HepG2 (cell line): ENCODE results near the gene ITCH. TPM values are rescaled to one million over a fixed set of nuclear protein-coding genes. Genes with fewer than 3 reads are reported as not detected.

Experiments
- ATAC-seq: fragments of 200-7000 bp; cut with Tn5 transposase; 3 replicates; pipeline ENCODE4 v1.9.1; 2020; ENCODE audit warnings: mild to moderate bottlenecking, moderate library complexity
- BruUV-seq: library from RNA; stranded (reverse); fragments of 400-500 nt; replicated peaks from 2 replicates; lab custom pipeline; 2021; lab: Mats Ljungman, UMichigan
- CTCF ChIA-PET: fragments of 300-600 bp; formaldehyde crosslinking; extraction: SDS; loops from one replicate; lab custom pipeline; 2021; ENCODE audit warnings: low total read pairs, inconsistent platforms, low intra/inter-chr PET ratio; lab: Yijun Ruan, JAX
- POLR2A ChIA-PET: fragments of 350-600 bp; sonication (Branson Sonifier 250); formaldehyde crosslinking; loops from one replicate; lab custom pipeline; 2020; ENCODE audit warnings: antibody characterized with exemption, inconsistent platforms; lab: Yijun Ruan, JAX
- DNase-seq: peaks from one replicate; pipeline ENCODE4 v3.0.0-alpha.2; 2015; ENCODE audit warnings: low spot score
- FAIRE-seq: peaks from 3 replicates; lab custom pipeline; 2011; peaks lifted over from hg19 to GRCh38; lab: Jason Lieb, UNC
- H2AFZ ChIP-seq: one replicate; pipeline ENCODE4 v1.6.1; 2011; ENCODE audit warnings: low read length, inconsistent platforms
- H3K27ac ChIP-seq: fragments of 300-600 bp; 3 replicates; pipeline ENCODE4 v1.8.0; 2011; ENCODE audit warnings: mixed run types, mild to moderate bottlenecking, mixed read lengths, low read length, inconsistent platforms; ENCODE audit not compliant: insufficient read depth; ENCODE audit errors: extremely low read length
- H3K27me3 ChIP-seq, 2 experiments: fragments of 200-600 bp in 1 of 2; 2 replicates in 1 of 2; 3 replicates in 1 of 2; pipeline versions ENCODE4 v1.6.0 to v1.8.0; 2011; ENCODE audit warnings: low read length in 2 of 2, mild to moderate bottlenecking in 2 of 2, moderate library complexity in 2 of 2, inconsistent platforms in 1 of 2; ENCODE audit not compliant: insufficient read depth in 2 of 2, control insufficient read depth in 1 of 2
- H3K36me3 ChIP-seq, 2 experiments: fragments of 200-600 bp in 1 of 2; replicated peaks in 1 of 2; 2 replicates in 1 of 2; 3 replicates in 1 of 2; pipeline versions ENCODE4 v1.5.1 to v1.8.0; 2011; ENCODE audit warnings: low read length in 2 of 2, inconsistent platforms in 1 of 2; ENCODE audit not compliant: insufficient read depth in 2 of 2, control insufficient read depth in 1 of 2
- H3K4me1 ChIP-seq: 2 replicates; pipeline ENCODE4 v1.5.1; 2012; ENCODE audit warnings: low read length, inconsistent platforms; ENCODE audit not compliant: insufficient read depth
- H3K4me2 ChIP-seq: 2 replicates; pipeline ENCODE4 v1.6.0; 2011; ENCODE audit warnings: low read depth, low read length, inconsistent platforms
- H3K4me3 ChIP-seq, 3 experiments: fragments of 200-600 bp in 1 of 3; sonication (generic), shearing (Covaris generic) in 1 of 3; replicated peaks in 1 of 3; 2 replicates each; pipeline ENCODE4 v1.5.1; 2011 to 2016; ENCODE audit warnings: low read length in 3 of 3, inconsistent platforms in 2 of 3, low read depth in 2 of 3, mild to moderate bottlenecking in 2 of 3, control low read depth in 1 of 3, mixed read lengths in 1 of 3; ENCODE audit not compliant: insufficient read depth in 1 of 3
- H3K79me2 ChIP-seq: one replicate; pipeline ENCODE4 v1.6.1; 2011; ENCODE audit warnings: low read length, inconsistent platforms; ENCODE audit not compliant: insufficient read depth
- H3K9ac ChIP-seq: 2 replicates; pipeline ENCODE4 v1.6.0; 2011; ENCODE audit warnings: mild to moderate bottlenecking, low read depth, low read length, inconsistent platforms; ENCODE audit not compliant: insufficient read depth
- H3K9me3 ChIP-seq: 2 replicates; pipeline ENCODE4 v1.5.1; 2012; ENCODE audit warnings: mild to moderate bottlenecking, low read length
- H4K20me1 ChIP-seq: 2 replicates; pipeline ENCODE4 v1.6.0; 2011; ENCODE audit warnings: inconsistent platforms, mild to moderate bottlenecking, low read length, moderate library complexity; ENCODE audit not compliant: insufficient read depth
- ARID3A ChIP-seq: IDR thresholded peaks from 2 replicates; pipeline ENCODE4 v1.6.1; 2012; ENCODE audit warnings: low read depth, low read length, improper control_type of control experiment
- FUBP1 ChIP-seq: sonication (generic); formaldehyde crosslinking; IDR thresholded peaks from 2 replicates; pipeline ENCODE4 v1.5.1; 2020; ENCODE audit warnings: missing genetic modification reagents, mild to moderate bottlenecking, borderline replicate concordance
- GRHL1 ChIP-seq: sonication (generic); formaldehyde crosslinking; conservative IDR thresholded peaks from 2 replicates; pipeline ENCODE4 v1.8.0; 2022; ENCODE audit warnings: missing genetic modification reagents
- HOXD1 ChIP-seq: sonication (generic); formaldehyde crosslinking; IDR thresholded peaks from 2 replicates; pipeline ENCODE4 v1.5.0; 2020; ENCODE audit warnings: missing genetic modification reagents
- ISX ChIP-seq: sonication (generic); formaldehyde crosslinking; conservative IDR thresholded peaks from 2 replicates; pipeline ENCODE4 v1.5.0; 2020; ENCODE audit warnings: missing genetic modification reagents
- MED13 ChIP-seq: sonication (generic); formaldehyde crosslinking; IDR thresholded peaks from 2 replicates; pipeline ENCODE4 v1.5.0; 2020; ENCODE audit warnings: missing genetic modification reagents
- MIER3 ChIP-seq: IDR thresholded peaks from 2 replicates; pipeline ENCODE4 v1.6.1; 2016; ENCODE audit warnings: missing compliant biosample characterization, borderline replicate concordance
- NAIF1 ChIP-seq: sonication (generic); formaldehyde crosslinking; IDR thresholded peaks from 2 replicates; pipeline ENCODE4 v1.5.0; 2020; ENCODE audit warnings: mild to moderate bottlenecking, missing genetic modification reagents, borderline replicate concordance
- NFE2 ChIP-seq: sonication (generic); formaldehyde crosslinking; IDR thresholded peaks from 2 replicates; pipeline ENCODE4 v1.4.0; 2020; ENCODE audit warnings: missing genetic modification reagents
- POGZ ChIP-seq: sonication (generic); formaldehyde crosslinking; IDR thresholded peaks from 2 replicates; pipeline ENCODE4 v1.4.0; 2020; ENCODE audit warnings: mild to moderate bottlenecking, missing genetic modification reagents
- RBFOX2 ChIP-seq: fragments of 200-400 bp; formaldehyde crosslinking; IDR thresholded peaks from 2 replicates; pipeline ENCODE4 v1.6.1; 2017; ENCODE audit warnings: low read depth, mild to moderate bottlenecking, low read length
- XBP1 ChIP-seq: sonication (generic); formaldehyde crosslinking; IDR thresholded peaks from 2 replicates; pipeline ENCODE4 v1.5.0; 2020; ENCODE audit warnings: missing genetic modification reagents
- ZBTB1 ChIP-seq: sonication (generic); formaldehyde crosslinking; IDR thresholded peaks from 2 replicates; pipeline ENCODE4 v1.4.0; 2020; ENCODE audit warnings: missing genetic modification reagents, borderline replicate concordance
- ZNF446 ChIP-seq: sonication (generic); formaldehyde crosslinking; IDR thresholded peaks from 2 replicates; pipeline ENCODE4 v1.5.0; 2020; ENCODE audit warnings: mild to moderate bottlenecking, missing genetic modification reagents
- ZNF639 ChIP-seq: conservative IDR thresholded peaks from 2 replicates; pipeline ENCODE4 v1.6.1; 2018; ENCODE audit warnings: missing genetic modification reagents
- ZNF75D ChIP-seq: sonication (generic); formaldehyde crosslinking; IDR thresholded peaks from 2 replicates; pipeline ENCODE4 v1.8.1; 2023; ENCODE audit warnings: missing genetic modification reagents, mild to moderate bottlenecking, borderline replicate concordance
- in situ Hi-C: cut with HindIII; loops from 2 replicates; pipeline ENCODE4 v1.10.0; 2017; ENCODE audit warnings: low pct_unique_long_range_greater_than_20kb; ENCODE audit not compliant: extremely low pct_ligation_motif_present
- intact Hi-C: fragments of 100-400 bp; cut with micrococcal nuclease; formaldehyde crosslinking; loops from one replicate; pipeline ENCODE4 v1.10.0; 2022; ENCODE audit not compliant: unreplicated experiment
- polyA plus RNA-seq, 8 experiments: library from polyadenylated mRNA; depleted of rRNA in 3 of 8; stranded (reverse) in 7 of 8; unstranded in 1 of 8; fragments of >200 nt; fragmentation: Illumina TruSeq in 4 of 8; extraction: Trizol in 4 of 8; gene quantifications; 2 replicates each; pipeline versions ENCODE4 v1.2.1 to v1.2.3, GENCODE V29; 2011 to 2016; ENCODE audit warnings: low read depth in 4 of 8, missing spikeins in 1 of 8, mixed read lengths in 1 of 8; ENCODE audit not compliant: insufficient read depth in 1 of 8
- total RNA-seq, 5 experiments: library from RNA; depleted of rRNA; stranded (reverse); fragments of >200 nt; fragmentation: Illumina TruSeq; extraction: Trizol; gene quantifications; 2 replicates each; pipeline ENCODE4 v1.2.3, GENCODE V29; 2016; ENCODE audit warnings: low read depth in 1 of 5
- TF ChIP-seq, protein P1 (sequence below): sonication (generic); formaldehyde crosslinking; IDR thresholded peaks from 2 replicates; pipeline ENCODE4 v1.8.1; 2022; ENCODE audit warnings: mild to moderate bottlenecking, missing genetic modification reagents

ITCH gene
- total and polyA plus RNA-seq, 2 of the 13 experiments (the other 11 are each of a cell fraction or from before 2014, with no cell fraction given), result 20.5 to 112 TPM

- peak overlapping the region; percentile 74 for H3K27ac ChIP-seq
- POLR2A ChIA-PET, result interaction anchor here (1.2 to 1.7 kb wide), 7 partner anchors 8 to 313 kb away, joined by 4 to 12 read pairs (median 5); partner anchors contain the start of genes AHCY, ITCH and NCOA6
- no peak for ATAC-seq
- TF ChIP-seq HOXD1, result no peak
- 0 out of 2 replicates have a peak, but pooled peaks have one; percentile 40 for TF ChIP-seq FUBP1 (CRISPR knock-in tag)
- TF ChIP-seq ARID3A, result 0 out of 2 replicates have a peak, but pooled peaks have one; percentile 12
- TF ChIP-seq ISX, result 0 out of 2 replicates have a peak, but pooled peaks have one; percentile 15
- no peak for TF ChIP-seq NFE2 (CRISPR knock-in tag)
- TF ChIP-seq MED13 (CRISPR knock-in tag), result 0 out of 2 replicates have a peak, but pooled peaks have one; percentile 17
- no peak for TF ChIP-seq ZNF639 (CRISPR knock-in tag)
- no peak for TF ChIP-seq XBP1
- peak; percentile 24; the same call in 1 of the 2 replicates for TF ChIP-seq RBFOX2
- no peak for TF ChIP-seq GRHL1
- TF ChIP-seq NAIF1, result no peak
- TF ChIP-seq, protein P1, sequence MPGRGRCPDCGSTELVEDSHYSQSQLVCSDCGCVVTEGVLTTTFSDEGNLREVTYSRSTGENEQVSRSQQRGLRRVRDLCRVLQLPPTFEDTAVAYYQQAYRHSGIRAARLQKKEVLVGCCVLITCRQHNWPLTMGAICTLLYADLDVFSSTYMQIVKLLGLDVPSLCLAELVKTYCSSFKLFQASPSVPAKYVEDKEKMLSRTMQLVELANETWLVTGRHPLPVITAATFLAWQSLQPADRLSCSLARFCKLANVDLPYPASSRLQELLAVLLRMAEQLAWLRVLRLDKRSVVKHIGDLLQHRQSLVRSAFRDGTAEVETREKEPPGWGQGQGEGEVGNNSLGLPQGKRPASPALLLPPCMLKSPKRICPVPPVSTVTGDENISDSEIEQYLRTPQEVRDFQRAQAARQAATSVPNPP (CRISPR knock-in tag), result no peak
- TF ChIP-seq ZNF446 (CRISPR knock-in tag), result no peak
- peak; percentile 4; the same call in 1 of the 2 replicates for TF ChIP-seq POGZ
- TF ChIP-seq ZNF75D (CRISPR knock-in tag), result no peak
- TF ChIP-seq ZBTB1 (CRISPR knock-in tag), result no peak
- TF ChIP-seq MIER3 (CRISPR knock-in tag), result no peak
Observed at GRCh38 chr20:34512955-34513419, 149.9 kb downstream of the ITCH start.

More at GRCh38 chr20:34512955-34513419, 149.9 kb downstream of the ITCH start:
- CTCF ChIA-PET, result no interaction called here
- intact Hi-C loops (loop anchor here (2.0 kb wide), 1 partner anchor 14 kb away; no protein-coding TSS in a partner anchor), in situ Hi-C loops (no loop called here)
- Histone ChIP-seq H3K9me3 (no peaks in the 10 kb centered on the region), H3K79me2 (peaks cover 21% of the 10 kb centered on the region), H2AFZ (no peak overlapping the region), H4K20me1 (peaks cover 14% of the 10 kb centered on the region), H3K36me3 (peaks cover 5 to 20% of the 10 kb centered on the region in 2 experiments), H3K4me1 (peaks cover 61% of the 10 kb centered on the region), H3K4me2 (peak overlapping the region; percentile 77), H3K4me3 (peak overlapping the region in 1 of 3 experiments; percentile 15; a peak in 2 of 6 replicates), H3K9ac (peak overlapping the region; percentile 59; the same call in 1 of the 2 replicates), H3K27me3 (no peaks in the 10 kb centered on the region; a peak in 1 of 5 replicates)
- no peak for FAIRE-seq
- DNase-seq, result no peak
- BruUV-seq, result no TSS peak
